Breast epithelium (tissue), 4 donors: ENCODE results near the gene ZNF514. TPM values are rescaled to one million over a fixed set of nuclear protein-coding genes. Genes with fewer than 3 reads are reported as not detected.

Experiments
- DNase-seq, 2 donors: peaks; one replicate each; pipeline ENCODE4 v3.0.0-alpha.2; 2019; ENCODE audit warnings: low spot score in 2 of 2
- H3K27ac ChIP-seq, 2 donors: fragments of 200-600 bp; sonication (generic) in 1 of 2; one replicate each; pipeline ENCODE4 v1.5.1; 2016 to 2019; ENCODE audit warnings: mild to moderate bottlenecking in 1 of 2
- H3K27me3 ChIP-seq, 2 donors: fragments of 200-600 bp; sonication (generic) in 1 of 2; one replicate each; pipeline versions ENCODE4 v1.5.1 to v1.6.0; 2017 to 2019; ENCODE audit warnings: control low read depth in 1 of 2, mild to moderate bottlenecking in 1 of 2
- H3K36me3 ChIP-seq: fragments of 200-600 bp; one replicate; pipeline ENCODE4 v1.5.1; 2019
- H3K4me1 ChIP-seq, 2 donors: fragments of 200-600 bp; sonication (generic); one replicate each; pipeline ENCODE4 v1.5.1; 2016 to 2019; ENCODE audit warnings: control low read depth in 1 of 2
- H3K4me3 ChIP-seq, 3 donors: fragments of 200-600 bp; sonication (generic); 1 replicate in 2 of 3; 2 replicates in 1 of 3; pipeline ENCODE4 v1.5.1; 2016 to 2019; ENCODE audit warnings: mild to moderate bottlenecking in 3 of 3, moderate library complexity in 2 of 3
- H3K9me3 ChIP-seq, 2 donors: fragments of 200-600 bp; sonication (generic) in 1 of 2; one replicate each; pipeline ENCODE4 v1.5.1; 2016 to 2019; ENCODE audit warnings: control low read depth in 1 of 2
- POLR2A ChIP-seq: fragments of 450-650 bp; IDR thresholded peaks from one replicate; pipeline ENCODE4 v1.6.1; 2016; ENCODE audit warnings: antibody characterized with exemption, mild to moderate bottlenecking, moderate library complexity
- POLR2AphosphoS5 ChIP-seq, 3 donors: sonication (generic); formaldehyde crosslinking; IDR thresholded peaks; one replicate each; pipeline ENCODE4 v1.6.1; 2017; ENCODE audit warnings: antibody characterized with exemption in 3 of 3
- intact Hi-C: fragments of 100-400 bp; cut with DNase I; formaldehyde crosslinking; loops from one replicate; pipeline ENCODE4 v1.15.1; 2023; ENCODE audit warnings: low total_unique reads
- total RNA-seq, 3 donors: library from RNA; depleted of rRNA; stranded (reverse); fragments of >200 nt; gene quantifications; one replicate each; pipeline ENCODE4 v1.1.0, GENCODE V29; 2016
- TF ChIP-seq, protein P1 (sequence below), 3 donors: fragments of 450-650 bp; IDR thresholded peaks; one replicate each; pipeline ENCODE4 v1.5.1; 2016 to 2017; ENCODE audit warnings: antibody characterized with exemption in 3 of 3, mild to moderate bottlenecking in 3 of 3, moderate library complexity in 3 of 3

The ZNF514 gene
- total RNA-seq, 3 donors from 2014 or later: 18.7 to 36.1 (median 25.3) TPM

DNA sequence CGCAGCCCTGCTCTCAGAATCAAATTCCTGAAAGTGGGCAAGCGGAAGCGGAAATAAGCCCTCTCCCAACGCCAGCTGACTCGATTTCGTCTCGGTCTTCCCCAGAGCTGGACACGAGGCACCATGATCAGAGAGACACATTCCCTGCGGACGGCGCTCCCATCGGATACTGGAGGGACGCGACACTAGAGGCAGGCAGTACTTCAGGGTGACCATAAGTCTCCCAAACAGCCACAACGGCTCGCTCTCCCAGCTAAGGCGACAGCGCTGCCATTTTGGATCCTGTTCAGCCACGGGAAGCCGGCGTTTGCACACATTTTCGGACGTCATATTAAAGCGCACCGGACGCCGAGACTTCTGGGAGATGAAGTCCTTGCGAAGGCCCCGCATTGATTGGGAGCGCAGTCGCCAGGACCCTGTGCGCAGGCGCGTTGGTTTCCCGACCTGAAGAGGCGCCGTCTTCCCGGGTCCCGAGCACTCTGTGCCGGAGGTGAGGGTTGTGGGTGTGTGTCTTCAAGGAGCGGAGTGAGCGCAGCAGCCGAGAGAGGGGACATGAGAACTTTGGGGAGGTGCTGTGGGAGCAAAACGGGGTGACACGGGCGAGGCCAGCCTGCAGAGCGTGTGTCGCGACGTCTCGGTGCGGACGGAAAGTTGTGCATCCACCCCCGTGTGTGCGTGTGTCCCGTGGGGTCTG, 5.9 kb upstream of the ZNF514 start, which contains the start of gene ZNF2:
Gene ZNF2 (plus strand): TSS at position 439 of the 694 bp plus-strand sequence. CDS start 10,418 bp downstream, outside the sequence.
- Histone ChIP-seq H3K4me1 (peaks cover 0 to 7% of the 10 kb centered on the region in 2 donors), H3K9me3 (no peaks in the 10 kb centered on the region), H3K27me3 (no peaks in the 10 kb centered on the region), H3K4me3 (peak within 1 kb of the TSS; percentile 70 to 78 (median 73)), H3K27ac (peak within 1 kb of the TSS; percentile 91 to 98), H3K36me3 (no peaks in the 10 kb centered on the region)
- TF ChIP-seq POLR2AphosphoS5 (IDR thresholded peaks at IDR 0.05): peak; percentile 89 to 91 (median 90)
- TF ChIP-seq POLR2A: peak; percentile 29
- TF ChIP-seq, protein P1, sequence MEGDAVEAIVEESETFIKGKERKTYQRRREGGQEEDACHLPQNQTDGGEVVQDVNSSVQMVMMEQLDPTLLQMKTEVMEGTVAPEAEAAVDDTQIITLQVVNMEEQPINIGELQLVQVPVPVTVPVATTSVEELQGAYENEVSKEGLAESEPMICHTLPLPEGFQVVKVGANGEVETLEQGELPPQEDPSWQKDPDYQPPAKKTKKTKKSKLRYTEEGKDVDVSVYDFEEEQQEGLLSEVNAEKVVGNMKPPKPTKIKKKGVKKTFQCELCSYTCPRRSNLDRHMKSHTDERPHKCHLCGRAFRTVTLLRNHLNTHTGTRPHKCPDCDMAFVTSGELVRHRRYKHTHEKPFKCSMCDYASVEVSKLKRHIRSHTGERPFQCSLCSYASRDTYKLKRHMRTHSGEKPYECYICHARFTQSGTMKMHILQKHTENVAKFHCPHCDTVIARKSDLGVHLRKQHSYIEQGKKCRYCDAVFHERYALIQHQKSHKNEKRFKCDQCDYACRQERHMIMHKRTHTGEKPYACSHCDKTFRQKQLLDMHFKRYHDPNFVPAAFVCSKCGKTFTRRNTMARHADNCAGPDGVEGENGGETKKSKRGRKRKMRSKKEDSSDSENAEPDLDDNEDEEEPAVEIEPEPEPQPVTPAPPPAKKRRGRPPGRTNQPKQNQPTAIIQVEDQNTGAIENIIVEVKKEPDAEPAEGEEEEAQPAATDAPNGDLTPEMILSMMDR (IDR thresholded peaks at IDR 0.05): no peak
- intact Hi-C loops: no loop called here
- peak; percentile 96 to 97 for DNase-seq

DNA sequence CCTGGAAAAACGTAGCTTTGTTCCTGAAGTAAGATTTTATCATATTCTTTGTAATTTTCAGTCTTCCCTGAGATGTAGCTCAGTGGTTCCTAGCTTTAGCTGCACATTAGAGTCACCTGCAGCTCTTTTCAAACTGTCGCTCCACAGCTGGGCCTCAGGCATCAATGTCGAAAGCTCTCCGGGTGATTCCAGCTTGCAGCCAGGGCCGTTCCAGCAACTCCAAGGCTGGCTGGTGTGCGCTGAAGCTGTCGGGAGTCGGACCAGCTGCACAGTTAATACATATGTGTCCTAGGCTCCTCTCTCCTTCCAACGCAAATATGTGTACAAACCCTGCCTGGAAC, 5.4 kb upstream of the ZNF514 start:
- intact Hi-C loops: no loop called here
- Histone ChIP-seq H3K4me1 (peaks cover 0 to 9% of the 10 kb centered on the region in 2 donors), H3K4me3 (peak overlapping the region; percentile 70 to 78 (median 73)), H3K36me3 (no peaks in the 10 kb centered on the region), H3K27ac (peak overlapping the region; percentile 91 to 98), H3K9me3 (no peaks in the 10 kb centered on the region), H3K27me3 (no peaks in the 10 kb centered on the region)
- no peak for DNase-seq
- TF ChIP-seq POLR2A (no peak), POLR2AphosphoS5 (IDR thresholded peaks at IDR 0.05) (no peak)
- TF ChIP-seq, protein P1 (IDR thresholded peaks at IDR 0.05): no peak

DNA sequence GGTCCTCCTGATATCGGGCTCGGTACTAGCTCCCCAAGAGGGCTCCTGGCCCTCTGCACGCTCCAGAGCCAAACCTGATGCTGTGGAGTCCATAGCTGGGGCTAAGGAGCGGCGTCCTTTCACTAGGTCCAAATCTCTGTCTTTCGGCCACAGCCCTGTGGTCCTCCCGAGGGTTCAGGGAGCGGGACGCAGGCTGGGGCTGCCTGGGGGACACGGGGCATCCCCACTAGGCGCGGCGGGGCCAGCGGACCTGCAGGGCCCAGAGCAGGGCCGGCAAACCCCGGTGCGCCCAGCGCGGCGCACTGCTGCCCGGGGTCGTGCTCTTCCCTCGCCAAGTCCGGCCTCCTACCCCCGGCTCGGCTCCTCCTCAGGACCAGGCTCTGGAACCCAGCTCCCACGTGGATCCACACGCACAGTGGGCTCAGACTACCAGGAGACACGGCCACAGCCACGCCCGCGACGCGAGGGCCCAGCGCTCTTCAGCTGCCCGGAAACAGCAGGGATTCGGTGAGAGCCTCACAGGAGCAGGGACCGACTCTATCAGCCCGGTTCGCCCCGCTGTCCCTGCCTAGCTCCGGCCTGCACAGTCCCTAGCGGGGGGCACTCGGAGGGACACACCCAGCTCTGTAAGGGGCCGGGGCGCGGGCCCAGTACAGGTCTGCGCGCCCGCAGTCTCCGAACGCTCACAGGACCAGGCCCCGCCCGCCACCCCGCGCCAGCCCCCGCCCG, 593 bp downstream of the ZNF514 start:
- Histone ChIP-seq H3K36me3 (no peaks in the 10 kb centered on the region), H3K4me3 (peak overlapping the region; percentile 74 to 95 (median 86)), H3K9me3 (peaks cover 0 to 20% of the 10 kb centered on the region in 2 donors), H3K4me1 (peaks cover 0 to 15% of the 10 kb centered on the region in 2 donors), H3K27me3 (no peaks in the 10 kb centered on the region), H3K27ac (peak overlapping the region; percentile 76 to 89)
- TF ChIP-seq, protein P1 (IDR thresholded peaks at IDR 0.05): no peak
- TF ChIP-seq POLR2AphosphoS5 (IDR thresholded peaks at IDR 0.05): no peak
- no peak for TF ChIP-seq POLR2A
- DNase-seq: peak in 1 of 2 donors; percentile 55
- intact Hi-C loops: loop anchor here (10.0 kb wide), 2 partner anchors 956 to 1166 kb away; partner anchors contain the start of genes ADRA2B and ITPRIPL1

GRCh38 chr2:95158441-95158840, 1.2 kb downstream of the ZNF514 start:
- Histone ChIP-seq H3K9me3 (peaks cover 0 to 26% of the 10 kb centered on the region in 2 donors), H3K4me3 (peak overlapping the region; percentile 74 to 95 (median 86)), H3K27ac (peak overlapping the region; percentile 76 to 89), H3K27me3 (no peaks in the 10 kb centered on the region), H3K36me3 (no peaks in the 10 kb centered on the region), H3K4me1 (peaks cover 0 to 11% of the 10 kb centered on the region in 2 donors)
- no peak for TF ChIP-seq POLR2AphosphoS5 (IDR thresholded peaks at IDR 0.05)
- TF ChIP-seq, protein P1 (IDR thresholded peaks at IDR 0.05): no peak
- TF ChIP-seq POLR2A: no peak
- no peak for DNase-seq
- intact Hi-C loops: loop anchor here (10.0 kb wide), 2 partner anchors 956 to 1166 kb away; partner anchors contain the start of genes ADRA2B and ITPRIPL1
